Heart left ventricle (tissue), 13 donors: Measurements from ENCODE around the gene GPR107.

Experiments
- CTCF ChIP-seq, 12 donors: fragments of 200-600 bp; sonication (generic) in 4 of 12; IDR thresholded peaks; one replicate each; pipeline versions ENCODE4 v1.5.0 to v1.8.0; 2018 to 2022; ENCODE audit warnings: antibody characterized with exemption in 12 of 12, mild to moderate bottlenecking in 5 of 12
- POLR2A ChIP-seq, 2 donors: fragments of 450-650 bp; IDR thresholded peaks; one replicate each; pipeline ENCODE4 v1.6.1; 2017; ENCODE audit warnings: antibody characterized with exemption in 2 of 2, mild to moderate bottlenecking in 2 of 2, moderate library complexity in 2 of 2
- donor health status: ischemic (EF 13 %, LVEDD 7.1; RV severe dilation, severe dysfunction).
- donor health status: DM: no; HTN: yes; CAD: no.
- donor health status: DM: no; HTN: no; CAD: no.
- donor health status: ischemic (EF 25% LVEDD 6.9; RV normal size, moderate dysfunction).
- donor health status: ischemic (EF 25% LVEDD 5.7; RV mildly dilated, moderate dysfunction).
- donor health status: ischemic (EF 35%, LVEDD 5.7; RV mildly dilated, moderate dysfunction).
- donor health status: nonischemic (EF 11% LVEDD 7.7; RV severe dilation, severe dysfunction).
- donor health status: DM: yes; HTN: yes; CAD: no.
- donor health status: PGD.
- donor health status: ischemic (EF 29% LVEDD 5.4; RV normal size, mild dysfunction).
- donor health status: nonischemic (EF 23%, LVEDD 6.1; RV moderate dilation, normal function).

DNA sequence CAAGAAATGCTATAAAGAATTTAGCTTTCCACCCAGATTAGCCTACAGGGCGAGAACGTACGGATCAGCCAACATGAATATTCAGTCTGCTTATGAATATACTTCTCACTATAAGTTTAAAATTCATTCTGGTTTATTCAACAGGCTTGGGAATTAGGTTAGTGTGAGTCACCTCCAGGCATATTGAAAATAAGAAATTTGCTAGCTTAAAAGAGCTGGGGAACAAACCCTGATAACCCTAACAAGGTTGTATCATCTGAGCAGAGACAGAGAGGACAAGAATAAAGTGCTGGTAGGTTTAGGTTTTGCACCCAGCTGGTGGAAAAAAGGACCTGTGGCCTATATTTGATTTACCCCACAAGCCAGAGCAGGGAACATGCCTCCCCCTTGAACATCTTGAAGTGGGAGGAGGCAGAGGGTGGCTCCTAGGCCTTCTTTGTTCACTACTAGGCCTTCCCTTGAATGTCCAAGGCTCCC, 23.0 kb upstream of the GPR107 start:
- TF ChIP-seq CTCF (IDR thresholded peaks at IDR 0.05): no peak
- no peak for TF ChIP-seq POLR2A (IDR thresholded peaks at IDR 0.05)
